Osteoblast (primary cell): Measurements from ENCODE around the gene CAPN9. TPM values are rescaled to one million over a fixed set of nuclear protein-coding genes. Genes with fewer than 3 reads are reported as not detected.

ENCODE experiments used
- DNase-seq: peaks from one replicate; pipeline ENCODE4 v3.0.0; 2011; ENCODE audit warnings: low spot score, mixed read lengths; ENCODE audit not compliant: insufficient read length; ENCODE audit errors: missing footprints
- H2AFZ ChIP-seq: 2 replicates; pipeline ENCODE4 v1.6.0; 2011; ENCODE audit warnings: mild to moderate bottlenecking, low read length
- H3K27ac ChIP-seq: 2 replicates; pipeline ENCODE4 v1.5.1; 2011; ENCODE audit warnings: mild to moderate bottlenecking, low read depth, low read length, moderate library complexity
- H3K27me3 ChIP-seq: 2 replicates; pipeline ENCODE4 v1.6.0; 2012; ENCODE audit warnings: mild to moderate bottlenecking, control low read depth, inconsistent platforms, low read length, moderate library complexity; ENCODE audit not compliant: insufficient read depth
- H3K36me3 ChIP-seq: 2 replicates; pipeline ENCODE4 v1.5.1; 2011; ENCODE audit warnings: mild to moderate bottlenecking, low read length, control low read depth, moderate library complexity; ENCODE audit not compliant: insufficient read depth
- H3K4me1 ChIP-seq: 2 replicates; pipeline ENCODE4 v1.5.1; 2011; ENCODE audit warnings: mild to moderate bottlenecking, low read length, control low read depth, moderate library complexity; ENCODE audit not compliant: insufficient read depth
- H3K4me2 ChIP-seq: 2 replicates; pipeline ENCODE4 v1.6.0; 2011; ENCODE audit warnings: mild to moderate bottlenecking, low read length; ENCODE audit not compliant: insufficient read depth
- H3K4me3 ChIP-seq: fragments of 200-600 bp; sonication (generic); 3 replicates; pipeline ENCODE4 v1.5.1; 2012; ENCODE audit warnings: mild to moderate bottlenecking, low read length, inconsistent platforms; ENCODE audit not compliant: insufficient read depth
- H3K79me2 ChIP-seq: 2 replicates; pipeline ENCODE4 v1.6.0; 2012; ENCODE audit warnings: mild to moderate bottlenecking, low read length, control low read depth, inconsistent platforms; ENCODE audit not compliant: insufficient read depth
- H3K9me3 ChIP-seq: 2 replicates; pipeline ENCODE4 v1.5.1; 2011; ENCODE audit warnings: low read depth, low read length, control low read depth
- H4K20me1 ChIP-seq: 2 replicates; pipeline ENCODE4 v1.6.0; 2012; ENCODE audit warnings: mild to moderate bottlenecking, low read length, control low read depth; ENCODE audit not compliant: insufficient read depth
- total RNA-seq: library from RNA; depleted of rRNA; stranded (reverse); fragments of >200 nt; gene quantifications from 2 replicates; pipeline ENCODE4 v1.2.3, GENCODE V29; 2012
- TF ChIP-seq, protein P1 (sequence below): IDR thresholded peaks from 2 replicates; pipeline ENCODE4 v1.5.1; 2011; ENCODE audit warnings: mild to moderate bottlenecking, low read depth, low read length, moderate library complexity; ENCODE audit errors: extremely low read depth

Gene CAPN9
- total RNA-seq, 1 donor, result not detected

DNA sequence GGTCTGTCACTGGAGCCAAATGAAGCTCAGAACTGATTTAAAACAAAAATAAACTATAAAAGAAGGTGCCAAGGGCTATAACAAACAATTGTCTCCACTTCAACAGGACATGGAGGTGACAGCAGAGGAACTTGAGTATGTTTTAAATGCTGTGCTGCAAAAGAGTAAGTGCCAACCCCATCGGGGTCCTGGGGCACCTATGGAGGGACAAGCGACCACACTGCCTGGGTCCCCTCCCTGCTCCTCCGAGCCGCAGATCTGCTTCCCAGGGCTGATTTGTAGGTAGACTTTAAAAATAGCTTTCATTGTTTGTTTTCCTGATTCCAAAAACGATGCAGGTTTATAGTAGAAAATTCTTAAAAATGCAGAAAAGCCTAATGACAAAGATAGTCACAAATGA is 42.8 kb downstream of the CAPN9 start:
- H3K27ac ChIP-seq, result no peak overlapping the region
- no peaks in the 10 kb centered on the region for H4K20me1 ChIP-seq
- no peak overlapping the region for H3K4me3 ChIP-seq
- no peaks in the 10 kb centered on the region for H3K36me3 ChIP-seq
- no peaks in the 10 kb centered on the region for H3K9me3 ChIP-seq
- TF ChIP-seq, protein P1, sequence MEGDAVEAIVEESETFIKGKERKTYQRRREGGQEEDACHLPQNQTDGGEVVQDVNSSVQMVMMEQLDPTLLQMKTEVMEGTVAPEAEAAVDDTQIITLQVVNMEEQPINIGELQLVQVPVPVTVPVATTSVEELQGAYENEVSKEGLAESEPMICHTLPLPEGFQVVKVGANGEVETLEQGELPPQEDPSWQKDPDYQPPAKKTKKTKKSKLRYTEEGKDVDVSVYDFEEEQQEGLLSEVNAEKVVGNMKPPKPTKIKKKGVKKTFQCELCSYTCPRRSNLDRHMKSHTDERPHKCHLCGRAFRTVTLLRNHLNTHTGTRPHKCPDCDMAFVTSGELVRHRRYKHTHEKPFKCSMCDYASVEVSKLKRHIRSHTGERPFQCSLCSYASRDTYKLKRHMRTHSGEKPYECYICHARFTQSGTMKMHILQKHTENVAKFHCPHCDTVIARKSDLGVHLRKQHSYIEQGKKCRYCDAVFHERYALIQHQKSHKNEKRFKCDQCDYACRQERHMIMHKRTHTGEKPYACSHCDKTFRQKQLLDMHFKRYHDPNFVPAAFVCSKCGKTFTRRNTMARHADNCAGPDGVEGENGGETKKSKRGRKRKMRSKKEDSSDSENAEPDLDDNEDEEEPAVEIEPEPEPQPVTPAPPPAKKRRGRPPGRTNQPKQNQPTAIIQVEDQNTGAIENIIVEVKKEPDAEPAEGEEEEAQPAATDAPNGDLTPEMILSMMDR, result no peak
- no peaks in the 10 kb centered on the region for H3K79me2 ChIP-seq
- DNase-seq, result no peak
- no peak overlapping the region for H2AFZ ChIP-seq
- no peaks in the 10 kb centered on the region for H3K27me3 ChIP-seq
- no peak overlapping the region for H3K4me2 ChIP-seq
- H3K4me1 ChIP-seq, result no peaks in the 10 kb centered on the region

GRCh38 chr1:230791986-230792564 is 44.9 kb downstream of the CAPN9 start:
- Histone ChIP-seq H3K27ac (no peak overlapping the region), H3K4me3 (no peak overlapping the region), H3K27me3 (no peaks in the 10 kb centered on the region), H3K9me3 (no peaks in the 10 kb centered on the region), H3K4me2 (no peak overlapping the region), H3K4me1 (no peaks in the 10 kb centered on the region), H4K20me1 (no peaks in the 10 kb centered on the region), H3K36me3 (no peaks in the 10 kb centered on the region), H2AFZ (no peak overlapping the region), H3K79me2 (no peaks in the 10 kb centered on the region)
- DNase-seq, result no peak
- TF ChIP-seq, protein P1, result no peak

GRCh38 chr1:230792691-230793462 is 45.7 kb downstream of the CAPN9 start:
- Histone ChIP-seq H3K27me3 (no peaks in the 10 kb centered on the region), H3K4me3 (no peak overlapping the region), H3K36me3 (no peaks in the 10 kb centered on the region), H3K27ac (no peak overlapping the region), H4K20me1 (no peaks in the 10 kb centered on the region), H3K79me2 (no peaks in the 10 kb centered on the region), H3K4me2 (no peak overlapping the region), H3K4me1 (no peaks in the 10 kb centered on the region), H2AFZ (no peak overlapping the region), H3K9me3 (no peaks in the 10 kb centered on the region)
- TF ChIP-seq, protein P1, result no peak
- DNase-seq, result no peak

GRCh38 chr1:230793463-230793745 is 46.2 kb downstream of the CAPN9 start:
- Histone ChIP-seq H3K4me2 (no peak overlapping the region), H3K36me3 (no peaks in the 10 kb centered on the region), H3K79me2 (no peaks in the 10 kb centered on the region), H3K4me1 (no peaks in the 10 kb centered on the region), H3K9me3 (no peaks in the 10 kb centered on the region), H3K4me3 (no peak overlapping the region), H2AFZ (no peak overlapping the region), H4K20me1 (no peaks in the 10 kb centered on the region), H3K27me3 (no peaks in the 10 kb centered on the region), H3K27ac (no peak overlapping the region)
- TF ChIP-seq, protein P1, result no peak
- no peak for DNase-seq
